GM18868 (cell line): Measurements from ENCODE around the gene LRRC37A3.
A peak's percentile ranks its signal among the peaks of the same experiment; 100 is the strongest.
"Not testable (repeated sequence)": the region's sequence is repeated elsewhere in the genome, so short reads cannot be mapped to it uniquely, and the experiment has no call there.

Experiments used
- ATAC-seq: cut with Tn5 transposase; IDR thresholded peaks from one replicate; pipeline ENCODE4 v1.9.1; 2021; ENCODE audit warnings: mild to moderate bottlenecking, moderate library complexity; ENCODE audit not compliant: unreplicated experiment

LRRC37A3 gene

DNA sequence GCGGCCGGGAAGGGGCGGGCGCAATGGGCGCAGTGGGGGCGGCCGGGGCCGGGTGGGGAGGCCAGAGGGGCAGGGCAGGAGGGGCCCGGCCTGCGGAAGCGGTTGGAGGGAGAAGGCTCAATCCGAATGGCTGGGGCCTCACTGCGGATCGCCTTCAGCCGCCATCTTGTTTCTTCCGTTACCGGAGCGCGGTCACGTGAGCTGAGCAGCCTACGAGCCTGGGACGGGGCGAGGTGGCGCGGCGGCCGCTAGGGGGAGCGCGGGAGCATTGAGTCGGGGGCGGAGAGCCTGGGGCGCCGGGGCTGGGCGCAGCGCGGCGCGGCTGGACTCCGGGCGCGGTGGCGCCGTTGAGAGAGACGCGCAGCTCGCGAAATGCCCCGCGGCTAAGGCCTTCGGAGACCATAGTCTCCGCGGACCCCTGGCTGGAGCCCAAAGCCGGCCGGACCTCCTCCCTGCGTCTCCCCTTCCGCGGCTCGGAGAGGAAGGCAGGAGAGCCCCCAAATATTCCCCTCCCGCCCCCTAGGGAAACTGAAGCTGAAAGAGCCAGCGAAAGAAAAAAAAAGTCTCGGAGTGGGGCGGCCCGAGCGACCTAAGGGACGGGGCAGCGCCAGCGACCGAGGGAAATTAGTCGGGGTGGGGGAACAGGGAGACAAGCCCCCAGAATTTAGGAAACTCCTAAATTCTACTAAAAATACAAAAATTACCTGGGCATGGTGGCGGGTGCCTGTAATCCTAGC is at the start of gene LRRC37A3:
LRRC37A3 (minus strand) TSS at position 190 of the 737 bp plus-strand sequence. CDS start 22,221 bp downstream, outside the sequence.
- peak; percentile 93 for ATAC-seq

GRCh38 chr17:64965873-64966287 is 46.6 kb upstream of the LRRC37A3 start:
- ATAC-seq: peak; percentile 76

GRCh38 chr17:64965256-64965872 is 46.1 kb upstream of the LRRC37A3 start:
- not testable (repeated sequence) for ATAC-seq

DNA sequence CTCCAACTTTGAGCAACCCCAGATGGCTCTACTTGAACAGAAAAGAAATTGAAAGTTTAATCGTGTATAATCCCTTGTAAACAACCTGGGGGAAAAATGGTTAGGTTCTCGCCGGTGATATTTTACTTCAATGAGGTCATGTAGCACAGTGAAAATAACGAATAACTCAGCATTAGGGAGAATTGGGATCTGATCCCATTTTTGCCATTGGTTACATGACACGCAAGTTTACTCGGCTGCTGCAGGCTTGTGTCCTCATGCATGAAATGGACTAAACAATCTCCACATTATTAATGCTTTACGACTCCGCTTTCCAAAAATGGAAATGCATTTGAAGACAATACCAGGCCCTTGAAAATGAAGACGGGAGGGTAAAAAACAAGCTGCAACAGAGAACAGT is 45.5 kb upstream of the LRRC37A3 start:
- ATAC-seq: no peak

- ATAC-seq: not testable (repeated sequence)
Measured at GRCh38 chr17:64963814-64964213, 44.5 kb upstream of the LRRC37A3 start.

- ATAC-seq: peak; percentile 38
Measured at GRCh38 chr17:64961563-64962378, 42.5 kb upstream of the LRRC37A3 start.

DNA sequence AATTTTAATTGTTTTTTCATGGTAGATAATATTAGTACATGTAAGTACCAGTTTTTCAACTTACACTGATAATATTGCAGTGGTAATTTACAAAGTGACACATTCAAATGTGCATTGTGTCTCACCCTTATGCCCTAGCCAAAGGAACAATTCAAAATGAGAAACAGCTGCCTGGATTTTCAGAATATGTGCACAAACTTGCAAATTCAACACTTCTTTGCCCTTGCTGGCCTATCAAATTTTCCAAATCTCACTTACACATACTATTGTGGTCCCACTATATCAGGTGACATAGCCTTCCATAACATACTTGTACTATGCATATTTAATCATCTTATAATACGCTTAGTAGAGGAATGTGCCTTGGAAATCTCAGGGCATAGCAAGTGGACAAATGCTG is 32.6 kb upstream of the LRRC37A3 start:
- no peak for ATAC-seq

GRCh38 chr17:64950871-64951270 is 31.6 kb upstream of the LRRC37A3 start:
- no peak for ATAC-seq

DNA sequence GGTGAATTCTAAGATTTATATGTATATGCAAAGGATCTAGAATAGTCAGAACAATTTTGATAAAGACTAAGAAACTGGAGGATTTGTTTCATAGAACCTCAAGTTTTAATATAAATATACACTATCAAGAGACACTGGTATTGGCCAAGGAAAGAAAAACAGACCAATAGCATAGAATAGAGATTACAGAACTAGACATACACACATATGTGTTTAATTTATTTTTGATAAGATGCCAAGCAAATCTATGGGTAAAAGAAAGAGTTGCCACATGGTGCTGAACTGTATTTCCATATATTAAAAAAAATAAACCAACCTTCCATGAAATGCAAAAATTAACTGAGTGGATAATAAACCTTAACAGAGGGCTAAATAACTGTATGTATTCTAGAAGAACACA is 27.9 kb upstream of the LRRC37A3 start:
- no peak for ATAC-seq

- ATAC-seq: no peak
Measured at GRCh38 chr17:64941761-64942160, 22.5 kb upstream of the LRRC37A3 start.

DNA sequence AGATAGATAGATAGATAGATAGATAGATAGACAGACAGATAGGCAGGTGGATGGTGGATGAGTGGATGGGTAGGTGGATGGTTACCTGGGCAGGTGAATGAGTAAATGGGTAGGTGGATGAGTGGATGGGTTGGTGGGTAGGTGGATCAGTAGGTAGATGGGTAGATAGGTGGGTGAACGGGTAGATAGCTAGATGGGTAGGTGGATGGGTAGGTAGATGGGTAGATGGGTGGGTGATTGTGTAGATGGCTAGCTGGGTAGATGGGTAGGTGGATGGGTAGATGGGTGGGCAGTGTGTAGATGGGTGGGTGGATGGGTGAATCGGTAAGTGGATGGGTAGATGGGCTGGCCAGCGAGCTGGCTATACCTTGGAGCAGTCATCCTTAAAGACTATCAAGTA is 21.8 kb upstream of the LRRC37A3 start:
- ATAC-seq: no peak

DNA sequence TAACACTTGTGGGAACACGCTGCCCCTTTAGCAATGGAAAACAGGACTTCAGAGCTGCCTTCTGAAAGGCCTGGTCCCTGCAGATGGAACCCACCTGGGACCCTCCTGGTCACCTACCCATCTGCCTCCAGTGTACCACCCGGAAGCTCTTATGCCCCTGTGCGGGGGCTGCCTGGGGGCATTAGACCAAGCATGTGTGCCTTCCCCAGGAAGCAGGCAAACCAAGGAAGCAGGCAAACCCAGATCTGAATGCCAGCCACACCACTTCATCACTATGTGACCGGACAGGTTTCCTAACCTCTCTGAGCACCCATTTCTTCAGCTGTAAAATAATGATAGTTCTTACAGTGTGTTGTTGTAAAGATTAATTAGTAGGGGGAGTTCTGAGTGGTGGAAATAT is 20.8 kb upstream of the LRRC37A3 start:
- ATAC-seq: no peak

GRCh38 chr17:64938925-64939474 is 19.7 kb upstream of the LRRC37A3 start:
- peak; percentile 65 for ATAC-seq

DNA sequence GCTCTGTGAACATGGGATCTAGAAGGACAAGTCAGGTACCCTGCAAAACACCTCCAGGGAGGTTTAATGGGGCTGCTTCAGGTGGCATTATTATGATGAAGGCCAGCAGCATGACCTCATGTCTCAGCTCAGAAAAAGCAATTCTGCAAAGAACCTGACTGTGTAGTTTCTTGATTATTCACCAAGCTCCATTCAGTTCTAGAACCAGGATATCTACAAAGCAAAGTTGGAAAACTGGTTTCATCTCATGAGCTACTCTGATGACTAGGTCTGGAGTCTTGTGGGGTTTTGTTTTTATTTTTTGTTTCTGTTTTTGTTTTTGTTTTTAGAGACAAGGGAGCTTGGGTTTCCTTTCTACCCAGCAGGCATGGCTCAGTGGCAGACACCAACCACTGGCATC is 19.0 kb upstream of the LRRC37A3 start:
- ATAC-seq: no peak

DNA sequence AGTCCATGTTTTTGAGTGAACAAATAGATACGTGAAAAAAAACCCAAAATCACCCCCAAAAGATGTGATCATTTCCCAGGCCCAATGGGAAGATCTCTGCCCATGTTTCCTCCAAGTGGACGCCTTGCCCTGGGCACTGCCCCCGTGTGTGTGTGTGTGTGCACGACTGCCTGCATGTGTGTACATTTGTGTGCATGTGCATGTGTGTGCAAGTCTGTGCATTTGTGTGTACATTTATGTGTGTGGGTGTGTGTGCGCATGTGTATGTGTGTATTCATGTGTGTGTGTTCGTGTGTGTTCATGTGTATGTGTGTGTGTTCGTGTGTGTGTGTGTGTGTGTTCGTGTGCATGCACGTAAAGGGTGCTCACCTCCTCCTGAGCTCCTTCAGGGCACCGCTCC is 16.8 kb upstream of the LRRC37A3 start:
- ATAC-seq: no peak

DNA sequence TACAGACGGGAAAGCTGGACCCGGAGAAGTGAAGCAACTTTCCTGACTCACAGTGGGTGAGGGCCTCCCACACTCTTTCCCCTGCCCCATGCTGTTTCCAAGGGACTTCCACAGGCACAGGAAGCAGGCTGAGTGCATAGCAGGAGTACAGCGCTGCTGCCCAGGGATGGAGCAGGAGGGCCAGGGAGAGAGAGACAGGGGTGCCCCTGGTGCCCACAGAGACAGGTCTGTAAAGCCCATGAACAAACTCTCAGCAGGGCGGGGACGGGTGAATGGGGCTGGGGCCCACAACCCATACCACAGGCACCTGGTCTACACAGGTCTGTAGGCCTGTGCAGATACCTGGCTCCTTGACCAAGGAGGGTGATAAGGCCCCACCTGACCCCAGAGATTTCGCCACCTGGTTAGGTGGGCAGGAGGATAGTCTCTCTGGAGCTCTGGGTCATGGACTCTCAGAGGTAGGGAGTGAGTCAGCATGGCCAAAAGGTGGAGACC is 15.1 kb upstream of the LRRC37A3 start:
- not testable (repeated sequence) for ATAC-seq

DNA sequence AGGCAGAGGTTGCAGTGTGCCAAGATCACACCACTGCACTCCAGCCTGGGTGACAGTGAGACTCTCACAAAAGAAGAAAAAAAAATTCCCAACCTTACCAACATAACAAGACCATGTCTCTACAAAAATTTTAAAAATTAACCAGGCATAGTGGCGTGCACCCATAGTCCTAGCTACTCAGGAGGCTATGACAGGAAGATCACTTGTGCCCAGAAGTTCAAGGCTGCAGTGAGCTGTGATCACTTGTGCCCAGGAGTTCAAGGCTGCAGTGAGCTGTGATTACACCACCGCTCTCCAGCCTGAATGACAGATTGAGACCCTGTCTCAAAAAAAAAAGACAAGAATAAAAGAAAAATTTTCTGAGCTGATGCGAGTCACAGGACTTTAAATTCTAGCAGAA is 13.6 kb upstream of the LRRC37A3 start:
- not testable (repeated sequence) for ATAC-seq

GRCh38 chr17:64930374-64930773 is 11.1 kb upstream of the LRRC37A3 start:
- ATAC-seq: not testable (repeated sequence)

- not testable (repeated sequence) for ATAC-seq
Measured at GRCh38 chr17:64929419-64930209, 10.3 kb upstream of the LRRC37A3 start.

DNA sequence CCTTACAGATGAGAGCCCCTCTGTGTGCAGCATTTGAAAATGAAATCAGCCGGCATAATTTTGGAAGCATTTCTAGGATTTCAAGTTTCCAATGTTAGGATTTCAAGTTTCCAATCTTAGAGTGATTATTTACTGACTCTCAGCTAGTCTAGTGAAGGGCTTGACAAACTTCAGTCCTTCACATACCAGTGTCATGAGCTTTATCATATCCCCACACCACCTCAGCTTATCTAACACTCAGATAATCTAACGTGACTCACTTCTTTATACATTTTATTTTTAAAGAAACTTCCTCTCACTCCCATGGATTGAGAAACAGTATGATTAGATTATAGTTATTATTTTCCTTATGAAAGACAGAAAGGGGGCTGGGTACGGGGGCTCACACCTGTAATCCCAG is 9.4 kb upstream of the LRRC37A3 start:
- not testable (repeated sequence) for ATAC-seq
